ENCODE data around the gene SCG5.

SCG5 gene

DNA sequence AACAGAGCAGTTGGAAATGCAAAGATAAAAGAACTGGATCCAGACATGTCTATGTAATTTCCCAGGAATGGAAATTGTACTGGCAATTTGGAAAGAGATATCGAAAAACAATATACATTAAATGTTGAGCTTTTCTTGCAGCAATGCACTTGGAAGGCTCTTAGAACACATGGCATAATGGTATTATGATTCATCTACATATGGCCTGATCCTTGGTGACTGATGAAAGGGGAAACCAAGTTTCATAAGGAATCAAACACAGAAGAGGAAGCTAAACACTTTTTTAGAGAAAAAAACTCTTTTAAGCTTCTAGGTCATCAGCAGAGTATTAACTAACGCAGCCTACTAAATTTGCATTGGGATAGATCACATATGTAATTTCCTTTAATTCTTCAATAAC, 63.9 kb downstream of the SCG5 start:
- DNase-seq, result no peak
- H3K27ac ChIP-seq (ENCODE audit: insufficient read depth, low read length, poor library complexity, severe bottlenecking), result no peak overlapping the region
- H3K36me3 ChIP-seq (ENCODE audit: control insufficient read depth, insufficient read depth, low read length), result no peaks in the 10 kb centered on the region
- H3K4me3 ChIP-seq (ENCODE audit: insufficient read depth, low read depth, low read length, poor library complexity, severe bottlenecking), result no peak overlapping the region
- H3K9me3 ChIP-seq (ENCODE audit: control insufficient read depth, low read length), result no peaks in the 10 kb centered on the region
- H3K4me1 ChIP-seq (ENCODE audit: control insufficient read depth, insufficient read depth, low read length, poor library complexity, severe bottlenecking), result no peaks in the 10 kb centered on the region
- no peaks in the 10 kb centered on the region for H3K27me3 ChIP-seq (replicated peaks; ENCODE audit: control insufficient read depth, insufficient read depth, low read length, poor library complexity, severe bottlenecking)

- Histone ChIP-seq H3K9me3 (ENCODE audit: control insufficient read depth, low read length) (no peaks in the 10 kb centered on the region), H3K4me1 (ENCODE audit: control insufficient read depth, insufficient read depth, low read length, poor library complexity, severe bottlenecking) (no peaks in the 10 kb centered on the region), H3K27ac (ENCODE audit: insufficient read depth, low read length, poor library complexity, severe bottlenecking) (no peak overlapping the region), H3K36me3 (ENCODE audit: control insufficient read depth, insufficient read depth, low read length) (no peaks in the 10 kb centered on the region), H3K4me3 (ENCODE audit: insufficient read depth, low read depth, low read length, poor library complexity, severe bottlenecking) (no peak overlapping the region), H3K27me3 (replicated peaks; ENCODE audit: control insufficient read depth, insufficient read depth, low read length, poor library complexity, severe bottlenecking) (no peaks in the 10 kb centered on the region)
- no peak for DNase-seq
Measured at GRCh38 chr15:32706704-32707103, 65.2 kb downstream of the SCG5 start.

GRCh38 chr15:32707436-32707835, 65.9 kb downstream of the SCG5 start:
- no peak overlapping the region for H3K4me3 ChIP-seq (ENCODE audit: insufficient read depth, low read depth, low read length, poor library complexity, severe bottlenecking)
- no peak for DNase-seq
- no peaks in the 10 kb centered on the region for H3K36me3 ChIP-seq (ENCODE audit: control insufficient read depth, insufficient read depth, low read length)
- no peaks in the 10 kb centered on the region for H3K9me3 ChIP-seq (ENCODE audit: control insufficient read depth, low read length)
- H3K4me1 ChIP-seq (ENCODE audit: control insufficient read depth, insufficient read depth, low read length, poor library complexity, severe bottlenecking), result no peaks in the 10 kb centered on the region
- H3K27ac ChIP-seq (ENCODE audit: insufficient read depth, low read length, poor library complexity, severe bottlenecking), result no peak overlapping the region
- no peaks in the 10 kb centered on the region for H3K27me3 ChIP-seq (replicated peaks; ENCODE audit: control insufficient read depth, insufficient read depth, low read length, poor library complexity, severe bottlenecking)

DNA sequence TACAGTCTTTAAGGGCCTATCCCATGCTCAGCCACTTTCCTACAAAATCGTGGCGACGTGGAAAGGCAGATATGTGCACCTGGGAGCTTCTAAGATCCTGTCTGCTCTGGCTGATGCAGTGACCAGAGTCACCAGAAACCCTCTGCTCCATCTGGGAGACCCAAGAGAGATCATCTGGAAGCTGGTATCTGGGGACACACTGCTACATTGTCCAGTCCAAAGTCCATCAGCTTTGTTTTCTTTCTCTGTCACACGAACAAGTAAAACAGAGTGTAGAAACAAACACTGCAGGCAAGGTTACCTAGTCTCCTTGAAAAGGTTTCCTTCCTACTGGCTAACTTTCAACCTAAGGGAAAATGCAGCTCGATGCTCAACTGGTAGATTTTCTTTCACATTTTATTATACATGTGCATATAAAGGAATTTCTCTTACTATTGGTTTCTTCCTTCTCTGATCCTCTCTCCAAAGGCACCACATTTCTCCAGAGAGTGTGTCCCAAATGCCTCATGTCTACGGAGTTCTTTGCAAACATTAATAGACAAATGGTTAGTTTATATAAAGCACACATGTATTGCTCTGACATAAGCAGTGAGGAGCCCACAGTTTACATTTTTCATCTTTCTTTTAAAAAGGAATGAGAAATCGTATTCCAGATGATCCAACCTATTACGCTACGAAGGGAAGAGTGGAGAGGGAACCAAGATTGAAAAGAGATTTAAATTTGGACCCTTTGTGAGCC, 68.0 kb downstream of the SCG5 start:
- DNase-seq, result no peak
- no peak overlapping the region for H3K4me3 ChIP-seq (ENCODE audit: insufficient read depth, low read depth, low read length, poor library complexity, severe bottlenecking)
- no peaks in the 10 kb centered on the region for H3K4me1 ChIP-seq (ENCODE audit: control insufficient read depth, insufficient read depth, low read length, poor library complexity, severe bottlenecking)
- no peak overlapping the region for H3K27ac ChIP-seq (ENCODE audit: insufficient read depth, low read length, poor library complexity, severe bottlenecking)
- no peaks in the 10 kb centered on the region for H3K27me3 ChIP-seq (replicated peaks; ENCODE audit: control insufficient read depth, insufficient read depth, low read length, poor library complexity, severe bottlenecking)
- no peaks in the 10 kb centered on the region for H3K9me3 ChIP-seq (ENCODE audit: control insufficient read depth, low read length)
- H3K36me3 ChIP-seq (ENCODE audit: control insufficient read depth, insufficient read depth, low read length), result no peaks in the 10 kb centered on the region

DNA sequence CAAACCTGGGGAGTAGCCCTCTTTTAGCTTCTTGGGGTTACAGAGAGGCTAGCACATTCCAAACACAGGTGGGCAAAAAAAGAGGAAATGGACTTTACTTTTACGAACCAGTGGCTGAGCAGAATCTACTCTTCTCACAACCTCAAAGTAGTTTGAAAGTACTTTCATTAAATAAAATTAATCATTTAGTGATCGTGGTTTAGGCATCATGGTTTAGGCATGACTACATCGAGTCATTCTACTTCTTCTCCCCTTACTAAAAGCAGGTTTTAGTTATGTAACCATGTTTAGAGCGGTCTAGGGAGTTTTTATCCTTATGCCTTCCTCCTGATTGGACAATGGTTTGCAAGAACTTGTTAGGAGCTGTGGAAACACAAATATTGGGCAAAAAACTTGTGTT, 73.8 kb downstream of the SCG5 start:
- H3K36me3 ChIP-seq (ENCODE audit: control insufficient read depth, insufficient read depth, low read length), result no peaks in the 10 kb centered on the region
- peaks cover 7% of the 10 kb centered on the region for H3K4me1 ChIP-seq (ENCODE audit: control insufficient read depth, insufficient read depth, low read length, poor library complexity, severe bottlenecking)
- no peak for DNase-seq
- H3K27me3 ChIP-seq (replicated peaks; ENCODE audit: control insufficient read depth, insufficient read depth, low read length, poor library complexity, severe bottlenecking), result peaks cover 11% of the 10 kb centered on the region
- H3K27ac ChIP-seq (ENCODE audit: insufficient read depth, low read length, poor library complexity, severe bottlenecking), result no peak overlapping the region
- no peaks in the 10 kb centered on the region for H3K9me3 ChIP-seq (ENCODE audit: control insufficient read depth, low read length)
- no peak overlapping the region for H3K4me3 ChIP-seq (ENCODE audit: insufficient read depth, low read depth, low read length, poor library complexity, severe bottlenecking)

DNA sequence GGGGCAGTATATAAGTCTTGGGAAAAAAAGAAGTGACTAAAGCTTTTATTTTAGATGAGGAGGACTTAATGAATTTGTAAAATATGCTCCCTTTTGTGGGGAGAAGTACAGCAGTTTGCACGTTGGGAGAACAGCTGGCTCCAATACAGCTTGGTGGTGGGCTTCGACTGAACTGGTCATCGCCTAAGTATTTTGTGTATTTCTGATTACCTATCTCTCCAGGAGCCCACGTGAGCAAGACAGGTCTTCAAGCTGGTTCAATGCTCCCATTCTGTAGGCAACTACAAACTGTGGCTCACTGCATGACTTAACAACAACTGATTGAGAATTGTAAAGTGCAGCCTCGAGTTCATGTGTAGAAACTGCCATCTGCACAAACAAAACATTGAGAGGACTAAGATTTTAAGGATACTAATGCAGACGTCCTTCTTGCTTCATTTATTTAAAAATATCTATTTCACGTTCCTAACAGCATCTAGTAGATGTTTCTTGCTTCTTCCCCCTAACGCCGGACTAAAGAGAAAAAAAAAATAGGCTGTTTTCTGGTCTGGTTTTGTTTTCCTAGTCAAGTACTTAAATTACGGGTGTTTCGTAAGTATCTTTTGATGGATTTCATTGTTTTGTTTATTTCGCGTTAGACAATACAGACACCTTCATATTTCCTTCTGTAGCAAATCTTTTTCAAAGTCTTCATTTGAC, 74.9 kb downstream of the SCG5 start:
- peaks cover 7% of the 10 kb centered on the region for H3K4me1 ChIP-seq (ENCODE audit: control insufficient read depth, insufficient read depth, low read length, poor library complexity, severe bottlenecking)
- no peak for DNase-seq
- H3K27ac ChIP-seq (ENCODE audit: insufficient read depth, low read length, poor library complexity, severe bottlenecking), result no peak overlapping the region
- H3K36me3 ChIP-seq (ENCODE audit: control insufficient read depth, insufficient read depth, low read length), result no peaks in the 10 kb centered on the region
- peaks cover 11% of the 10 kb centered on the region for H3K27me3 ChIP-seq (replicated peaks; ENCODE audit: control insufficient read depth, insufficient read depth, low read length, poor library complexity, severe bottlenecking)
- no peak overlapping the region for H3K4me3 ChIP-seq (ENCODE audit: insufficient read depth, low read depth, low read length, poor library complexity, severe bottlenecking)
- no peaks in the 10 kb centered on the region for H3K9me3 ChIP-seq (ENCODE audit: control insufficient read depth, low read length)

DNA sequence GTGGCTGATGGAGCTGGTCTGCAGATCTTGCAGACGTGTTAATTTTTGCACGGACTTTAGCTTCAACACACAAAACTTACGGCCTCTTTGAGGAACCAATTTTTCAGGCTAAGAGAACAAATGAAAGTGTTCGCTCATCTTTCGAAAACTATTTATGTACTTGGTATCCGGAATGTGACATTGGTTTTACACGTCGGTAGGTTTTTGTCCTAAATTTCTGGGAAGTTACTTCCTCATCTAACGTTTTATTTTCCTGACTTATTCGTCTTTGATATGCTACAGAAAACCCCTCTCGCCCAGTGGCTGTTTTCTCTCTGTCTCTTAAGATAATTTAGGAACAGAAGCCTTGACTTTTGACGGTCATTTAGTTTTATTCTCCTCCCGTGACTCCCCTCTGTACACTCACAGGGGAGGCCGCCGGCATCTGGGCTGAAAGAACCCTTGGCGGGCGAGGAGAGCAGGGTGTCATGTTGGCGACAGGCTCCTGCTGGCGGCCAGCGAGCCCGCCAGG, 75.5 kb downstream of the SCG5 start:
- Histone ChIP-seq H3K4me3 (ENCODE audit: insufficient read depth, low read depth, low read length, poor library complexity, severe bottlenecking) (no peak overlapping the region), H3K27me3 (replicated peaks; ENCODE audit: control insufficient read depth, insufficient read depth, low read length, poor library complexity, severe bottlenecking) (peaks cover 11% of the 10 kb centered on the region), H3K27ac (ENCODE audit: insufficient read depth, low read length, poor library complexity, severe bottlenecking) (no peak overlapping the region), H3K4me1 (ENCODE audit: control insufficient read depth, insufficient read depth, low read length, poor library complexity, severe bottlenecking) (peaks cover 7% of the 10 kb centered on the region), H3K9me3 (ENCODE audit: control insufficient read depth, low read length) (no peaks in the 10 kb centered on the region), H3K36me3 (ENCODE audit: control insufficient read depth, insufficient read depth, low read length) (no peaks in the 10 kb centered on the region)
- no peak for DNase-seq

- peaks cover 7% of the 10 kb centered on the region for H3K4me1 ChIP-seq (ENCODE audit: control insufficient read depth, insufficient read depth, low read length, poor library complexity, severe bottlenecking)
- no peak within 1 kb of the TSS for H3K27ac ChIP-seq (ENCODE audit: insufficient read depth, low read length, poor library complexity, severe bottlenecking)
- H3K27me3 ChIP-seq (replicated peaks; ENCODE audit: control insufficient read depth, insufficient read depth, low read length, poor library complexity, severe bottlenecking), result peaks cover 11% of the 10 kb centered on the region
- peak within 1 kb of the TSS; percentile 12 for H3K4me3 ChIP-seq (ENCODE audit: insufficient read depth, low read depth, low read length, poor library complexity, severe bottlenecking)
- no peaks in the 10 kb centered on the region for H3K9me3 ChIP-seq (ENCODE audit: control insufficient read depth, low read length)
- no peaks in the 10 kb centered on the region for H3K36me3 ChIP-seq (ENCODE audit: control insufficient read depth, insufficient read depth, low read length)
- DNase-seq, result no peak
Measured at GRCh38 chr15:32717426-32718226, 76.1 kb downstream of the SCG5 start, which contains the start of gene GREM1. Gene GREM1, plus strand, starts transcription at chr15:32718004. Its CDS starts 12,687 bp downstream, at chr15:32730691.

- no peak for DNase-seq
- Histone ChIP-seq H3K4me1 (ENCODE audit: control insufficient read depth, insufficient read depth, low read length, poor library complexity, severe bottlenecking) (peaks cover 7% of the 10 kb centered on the region), H3K27ac (ENCODE audit: insufficient read depth, low read length, poor library complexity, severe bottlenecking) (no peak overlapping the region), H3K27me3 (replicated peaks; ENCODE audit: control insufficient read depth, insufficient read depth, low read length, poor library complexity, severe bottlenecking) (peaks cover 11% of the 10 kb centered on the region), H3K4me3 (ENCODE audit: insufficient read depth, low read depth, low read length, poor library complexity, severe bottlenecking) (peak overlapping the region; percentile 12), H3K36me3 (ENCODE audit: control insufficient read depth, insufficient read depth, low read length) (no peaks in the 10 kb centered on the region), H3K9me3 (ENCODE audit: control insufficient read depth, low read length) (no peaks in the 10 kb centered on the region)
Measured at GRCh38 chr15:32718227-32718820, 76.8 kb downstream of the SCG5 start.
